HG03442 (cell line): ENCODE results near the gene EDN2.

Source experiments
- ATAC-seq: cut with Tn5 transposase; IDR thresholded peaks from one replicate; pipeline ENCODE4 v1.9.1; 2021; ENCODE audit warnings: mild to moderate bottlenecking, moderate library complexity; ENCODE audit not compliant: unreplicated experiment

The EDN2 gene

DNA sequence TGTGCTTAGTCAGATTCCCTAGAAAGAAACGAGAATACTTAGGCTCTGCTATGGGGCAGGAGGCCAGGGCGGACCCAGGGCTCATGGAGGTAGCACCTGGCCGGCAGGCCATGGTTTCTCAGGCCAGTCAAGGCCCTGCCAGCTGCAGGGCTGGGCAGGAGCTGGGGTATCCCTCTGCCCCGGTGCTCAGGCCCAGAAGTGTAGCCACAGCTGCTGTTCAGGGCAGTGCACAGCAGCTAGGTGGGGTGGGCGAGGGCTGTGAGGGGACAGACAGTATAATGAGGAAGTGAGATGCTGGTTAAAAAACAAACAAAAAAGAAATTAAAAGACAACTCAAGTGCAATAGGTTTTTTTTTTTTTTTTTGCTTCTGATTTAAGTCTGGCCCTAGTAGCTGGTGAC lies 34.0 kb upstream of the EDN2 start:
- ATAC-seq, result no peak

DNA sequence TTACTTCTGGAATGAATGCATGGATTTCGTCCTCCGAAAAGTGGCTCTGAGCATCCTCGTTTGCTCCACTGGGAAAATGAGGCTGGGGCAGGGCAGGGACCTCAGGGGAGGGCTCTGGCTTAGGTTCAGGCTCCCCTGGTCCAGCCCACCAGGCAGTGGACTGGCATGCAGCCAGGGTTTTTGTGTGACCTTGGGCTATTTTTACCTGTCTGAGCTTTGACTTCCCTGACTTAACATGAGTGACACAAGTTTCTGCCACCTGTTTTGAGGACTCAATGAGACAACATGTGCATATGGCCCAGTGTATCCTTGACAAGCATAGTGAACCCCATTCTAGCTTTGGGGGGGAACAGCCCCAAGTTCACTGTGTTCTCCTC lies 32.6 kb upstream of the EDN2 start:
- ATAC-seq, result no peak

- peak; percentile 63 for ATAC-seq
Observed at GRCh38 chr1:41516168-41517061, 31.9 kb upstream of the EDN2 start.

GRCh38 chr1:41515778-41516167 lies 31.3 kb upstream of the EDN2 start:
- ATAC-seq, result no peak

DNA sequence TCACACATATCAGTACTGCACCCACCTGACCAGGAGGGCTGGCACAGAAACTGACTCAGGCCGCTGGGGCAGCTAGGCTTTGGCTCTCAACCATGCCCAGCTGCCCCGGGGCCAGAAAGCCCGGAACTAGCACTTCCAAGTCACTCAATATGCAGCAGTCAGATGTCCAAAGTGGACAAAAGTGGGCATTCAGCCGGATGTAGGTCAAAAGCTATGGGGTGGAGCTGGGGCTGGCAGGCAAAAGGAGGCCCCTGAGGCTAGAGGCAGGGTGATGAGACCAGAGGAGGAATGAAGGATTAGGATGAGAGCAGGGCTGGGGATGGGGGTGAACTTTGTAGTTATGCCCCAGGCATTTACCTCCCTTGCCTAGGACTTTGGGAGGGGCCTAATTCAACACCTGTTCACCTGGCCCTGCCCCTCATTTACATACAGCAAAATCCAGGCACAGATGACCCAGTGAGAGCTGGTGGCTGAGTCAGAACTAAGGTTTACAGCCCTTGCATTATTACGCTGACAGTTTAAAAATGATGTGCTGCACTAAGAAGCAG lies 30.7 kb upstream of the EDN2 start:
- ATAC-seq, result no peak

GRCh38 chr1:41514381-41514780 lies 29.9 kb upstream of the EDN2 start:
- no peak for ATAC-seq

GRCh38 chr1:41513383-41513735 lies 28.9 kb upstream of the EDN2 start:
- ATAC-seq, result no peak

GRCh38 chr1:41512701-41513382 lies 28.4 kb upstream of the EDN2 start:
- no peak for ATAC-seq

DNA sequence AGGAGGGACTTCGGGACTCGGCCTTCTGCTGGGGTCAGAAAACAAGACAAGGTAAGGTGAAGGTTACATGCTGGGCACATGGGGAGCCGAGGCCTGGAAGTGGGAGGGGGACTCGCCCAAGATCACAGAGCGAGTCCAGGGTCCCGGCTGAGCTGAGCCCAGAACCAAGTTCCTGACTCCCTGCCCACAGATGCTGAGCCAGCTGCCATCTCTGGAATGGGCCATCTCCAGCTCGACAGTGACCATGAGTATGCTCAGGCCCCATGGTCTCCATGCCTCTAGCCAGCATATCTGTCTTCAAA lies 26.7 kb upstream of the EDN2 start:
- no peak for ATAC-seq

- no peak for ATAC-seq
Observed at GRCh38 chr1:41510531-41511238, 26.2 kb upstream of the EDN2 start.

- no peak for ATAC-seq
Observed at GRCh38 chr1:41509270-41509671, 24.8 kb upstream of the EDN2 start.

- no peak for ATAC-seq
Observed at GRCh38 chr1:41508290-41508689, 23.8 kb upstream of the EDN2 start.

DNA sequence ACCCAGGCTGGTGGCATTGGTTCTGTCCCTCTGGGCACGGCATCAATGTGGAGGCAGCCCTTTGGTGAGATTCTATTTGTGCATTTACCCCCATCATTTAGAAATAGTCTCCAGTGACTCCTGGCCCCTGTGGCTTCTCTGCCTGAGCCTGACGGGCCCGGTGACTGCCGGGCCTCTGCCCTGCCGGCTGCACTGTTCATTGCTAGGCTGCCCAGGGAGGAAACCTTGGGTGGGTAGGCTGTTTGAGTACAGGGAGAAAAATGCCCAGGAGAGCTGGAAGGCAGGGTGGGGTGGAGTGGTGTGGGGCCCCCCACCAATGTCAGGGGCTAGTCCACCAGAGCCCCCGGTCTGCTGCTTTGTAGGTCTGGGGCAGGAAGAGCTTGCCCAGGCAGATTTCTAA lies 23.4 kb upstream of the EDN2 start:
- no peak for ATAC-seq

DNA sequence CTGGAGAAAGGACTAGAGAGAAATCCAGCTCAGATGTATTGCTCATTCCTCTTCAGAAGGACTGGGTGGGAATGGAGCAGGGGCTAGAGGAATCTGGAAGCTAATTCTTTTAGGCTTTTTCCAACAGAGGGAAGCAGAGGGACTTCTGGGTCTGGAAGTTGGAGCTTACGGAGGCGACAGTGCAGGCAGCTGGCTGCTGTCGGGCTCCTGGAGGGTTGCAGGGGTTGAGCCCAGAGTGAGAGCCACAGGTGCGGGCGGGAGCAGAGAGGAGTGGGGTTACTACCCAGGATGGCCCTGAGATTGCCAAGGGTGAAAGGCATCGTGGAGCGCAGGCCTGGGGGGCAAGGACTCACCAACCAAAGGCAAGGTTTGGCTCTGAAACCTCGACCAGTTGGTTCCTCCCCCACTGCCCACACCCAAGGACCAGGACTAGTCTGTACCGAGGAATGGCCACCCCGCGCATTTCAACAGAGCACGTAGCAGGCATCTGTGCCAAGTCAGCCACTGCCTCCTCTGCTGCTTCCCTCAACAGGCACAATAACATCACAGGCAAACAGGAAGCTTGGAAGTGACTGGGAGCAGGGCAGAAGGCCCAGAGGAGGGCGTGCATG lies 22.7 kb upstream of the EDN2 start:
- ATAC-seq, result no peak

DNA sequence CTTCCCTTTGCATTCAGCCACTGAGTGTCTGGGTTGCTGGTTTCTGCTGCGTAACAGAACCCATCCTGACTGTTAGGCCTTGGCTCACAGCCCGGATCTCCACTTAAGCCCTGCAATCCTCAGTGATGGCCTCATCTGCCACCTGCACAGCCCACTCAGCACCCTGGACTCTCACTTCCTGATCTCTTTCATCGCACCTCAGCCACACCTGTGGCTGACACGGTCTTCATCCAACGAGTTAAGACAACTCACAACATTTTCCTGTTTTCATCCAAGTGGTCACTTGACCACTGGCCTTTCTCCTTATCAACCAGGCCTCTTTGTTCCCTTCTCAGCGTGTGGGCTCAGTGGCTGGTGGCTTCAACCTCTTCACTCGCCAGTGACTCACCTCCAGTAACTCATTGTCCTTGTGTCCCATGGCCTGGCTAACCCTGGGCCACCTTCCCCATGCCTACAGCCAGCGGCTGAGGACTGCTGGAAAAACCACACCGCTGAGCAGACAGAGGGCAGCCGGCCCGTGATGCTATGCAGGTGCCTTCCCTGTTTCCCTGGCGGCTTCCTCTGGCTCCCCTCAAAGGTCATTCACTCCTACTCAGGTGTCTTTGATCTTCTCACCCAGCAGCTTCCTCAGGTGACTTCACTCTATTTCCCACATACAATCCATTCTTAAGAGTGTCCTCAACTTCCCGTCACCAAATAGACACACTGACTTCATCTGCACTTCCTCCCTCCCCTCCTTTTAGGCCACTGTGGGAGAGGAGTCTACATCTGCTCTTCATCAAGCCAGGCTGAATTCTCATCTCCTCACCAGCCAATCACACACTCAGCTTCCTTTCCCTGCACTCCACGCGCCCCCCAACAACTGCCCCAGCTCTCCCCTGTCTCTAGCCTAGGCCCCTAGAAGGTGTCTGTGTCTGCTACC lies 19.9 kb upstream of the EDN2 start:
- ATAC-seq, result no peak

GRCh38 chr1:41503538-41504113 lies 19.1 kb upstream of the EDN2 start:
- no peak for ATAC-seq

DNA sequence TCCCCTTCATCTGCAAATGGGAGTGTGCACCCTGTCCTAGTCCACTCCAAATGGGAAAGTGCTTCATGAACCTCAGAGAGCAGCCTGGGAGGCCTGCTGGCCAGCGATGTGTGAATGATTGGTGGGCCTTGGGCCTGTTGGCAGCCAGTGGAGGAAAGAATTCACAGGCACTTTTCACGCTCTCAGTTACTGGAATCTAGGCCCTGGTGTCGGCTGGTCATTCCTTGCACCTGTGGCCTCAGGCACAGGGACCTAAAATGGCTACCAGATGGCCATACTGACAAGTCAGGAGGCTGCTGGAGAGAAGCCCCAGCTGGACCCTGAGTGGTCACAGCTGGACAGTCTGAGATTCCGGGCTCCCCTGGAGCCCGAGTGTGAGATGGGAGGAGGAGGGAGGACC lies 18.4 kb upstream of the EDN2 start:
- no peak for ATAC-seq

DNA sequence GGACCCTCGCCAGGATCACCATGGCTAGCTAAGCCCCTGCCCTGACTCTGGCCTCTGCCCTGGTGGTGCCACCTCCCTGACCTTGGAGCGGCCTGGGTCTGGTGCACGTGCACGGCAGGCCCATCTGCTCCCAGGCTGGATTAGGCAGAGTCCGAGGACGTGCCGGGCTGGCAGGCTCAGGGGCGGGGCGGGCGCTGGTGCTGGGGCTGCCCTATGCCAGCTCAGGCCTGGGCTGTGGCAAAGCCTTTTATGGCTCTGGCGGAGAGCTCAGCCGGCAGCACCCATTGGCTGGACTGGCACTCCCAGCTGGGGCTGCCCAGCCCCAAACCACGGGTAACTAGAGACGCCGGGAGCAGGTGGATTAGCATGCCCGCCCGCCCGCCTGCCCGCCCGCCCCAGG lies 17.1 kb upstream of the EDN2 start:
- ATAC-seq, result no peak

- no peak for ATAC-seq
Observed at GRCh38 chr1:41500781-41501518, 16.5 kb upstream of the EDN2 start.
